Neural cell (in vitro differentiated cells): Measurements from ENCODE around the gene GPER1. TPM values are rescaled to one million over a fixed set of nuclear protein-coding genes. Genes with fewer than 3 reads are reported as not detected.

ENCODE experiments used
- H2AFZ ChIP-seq: fragments of 200-600, 300-800 bp; sonication (generic), shearing (Covaris generic); 2 replicates; pipeline ENCODE4 v1.6.0; 2014; ENCODE audit warnings: low read depth, mild to moderate bottlenecking, antibody characterized with exemption, low read length, moderate library complexity
- H3F3A ChIP-seq: fragments of 200-600 bp; shearing (Covaris generic); 2 replicates; pipeline ENCODE4 v1.6.1; 2016; ENCODE audit warnings: mild to moderate bottlenecking, moderate library complexity, mixed read lengths, antibody characterized with exemption, low read length; ENCODE audit not compliant: insufficient read depth, poor library complexity, severe bottlenecking
- H3K27ac ChIP-seq: fragments of 200-600, 300-800 bp; sonication (generic), shearing (Covaris generic); 2 replicates; pipeline ENCODE4 v1.5.1; 2014; ENCODE audit warnings: mild to moderate bottlenecking, low read length, moderate library complexity
- H3K27me3 ChIP-seq: fragments of 300-800, 200-600 bp; sonication (generic), shearing (Covaris generic); 2 replicates; pipeline ENCODE4 v1.6.0; 2014; ENCODE audit warnings: mild to moderate bottlenecking, low read depth, low read length, moderate library complexity; ENCODE audit not compliant: insufficient read depth
- H3K36me3 ChIP-seq: fragments of 300-800, 200-600 bp; sonication (generic), shearing (Covaris generic); 2 replicates; pipeline ENCODE4 v1.5.1; 2014; ENCODE audit warnings: mild to moderate bottlenecking, antibody characterized with exemption, low read length, moderate library complexity; ENCODE audit not compliant: insufficient read depth
- H3K4me2 ChIP-seq: fragments of 300-800, 200-600 bp; sonication (generic), shearing (Covaris generic); 2 replicates; pipeline ENCODE4 v1.6.0; 2014; ENCODE audit warnings: mild to moderate bottlenecking, low read length
- H3K4me3 ChIP-seq: fragments of 300-800, 200-600 bp; sonication (generic), shearing (Covaris generic); 2 replicates; pipeline ENCODE4 v1.5.1; 2014; ENCODE audit warnings: mild to moderate bottlenecking, low read length, moderate library complexity
- H3K79me2 ChIP-seq: fragments of 200-600 bp; shearing (Covaris generic); replicated peaks from 2 replicates; pipeline ENCODE4 v1.6.0; 2014; ENCODE audit warnings: mild to moderate bottlenecking, low read length, moderate library complexity; ENCODE audit not compliant: insufficient read depth
- H3K9ac ChIP-seq: fragments of 300-800, 200-600 bp; sonication (generic), shearing (Covaris generic); 2 replicates; pipeline ENCODE4 v1.6.1; 2016; ENCODE audit warnings: mild to moderate bottlenecking, low read length, mixed read lengths
- H3K9me2 ChIP-seq: fragments of 200-600 bp; shearing (Covaris generic); 2 replicates; pipeline ENCODE4 v1.6.1; 2016; ENCODE audit warnings: mild to moderate bottlenecking, low read length, mixed read lengths; ENCODE audit not compliant: insufficient read depth
- H3K9me3 ChIP-seq: fragments of 200-600, 300-800 bp; sonication (generic), shearing (Covaris generic); 2 replicates; pipeline ENCODE4 v1.6.1; 2016; ENCODE audit warnings: mild to moderate bottlenecking, mixed run types, low read length, moderate library complexity, mixed read lengths
- H4K20me1 ChIP-seq: fragments of 200-600 bp; shearing (Covaris generic); 2 replicates; pipeline ENCODE4 v1.6.1; 2016; ENCODE audit warnings: mild to moderate bottlenecking, mixed run types; ENCODE audit not compliant: insufficient read depth
- EP300 ChIP-seq: fragments of 450-650 bp; conservative IDR thresholded peaks from 2 replicates; pipeline ENCODE4 v1.6.1; 2014; ENCODE audit warnings: antibody characterized with exemption, mild to moderate bottlenecking, moderate library complexity; ENCODE audit not compliant: poor library complexity, severe bottlenecking
- EZH2 ChIP-seq: fragments of 200-600, 300-800 bp; shearing (Covaris generic), sonication (generic); IDR thresholded peaks from 2 replicates; pipeline ENCODE4 v1.6.1; 2014; ENCODE audit warnings: antibody characterized with exemption, low read length, borderline replicate concordance, mild to moderate bottlenecking; ENCODE audit not compliant: insufficient read depth, poor library complexity, severe bottlenecking
- MXI1 ChIP-seq: fragments of 450-650 bp; conservative IDR thresholded peaks from 2 replicates; pipeline ENCODE4 v1.6.1; 2014; ENCODE audit warnings: antibody characterized with exemption, mild to moderate bottlenecking; ENCODE audit not compliant: poor library complexity, severe bottlenecking
- POLR2AphosphoS5 ChIP-seq: IDR thresholded peaks from 2 replicates; pipeline ENCODE4 v1.6.1; 2012
- RAD21 ChIP-seq: fragments of 450-650 bp; conservative IDR thresholded peaks from 2 replicates; pipeline ENCODE4 v1.6.1; 2014; ENCODE audit warnings: antibody characterized with exemption, mild to moderate bottlenecking, moderate library complexity
- SMC3 ChIP-seq: fragments of 450-650 bp; conservative IDR thresholded peaks from 2 replicates; pipeline ENCODE4 v1.6.1; 2014; ENCODE audit warnings: antibody characterized with exemption, mild to moderate bottlenecking, moderate library complexity; ENCODE audit not compliant: poor library complexity
- TAF1 ChIP-seq: IDR thresholded peaks from 2 replicates; pipeline ENCODE4 v1.6.1; 2012; ENCODE audit warnings: low read depth
- polyA plus RNA-seq: library from polyadenylated mRNA; depleted of rRNA; stranded (reverse); fragments of >200 nt; gene quantifications from 2 replicates; pipeline ENCODE4 v1.2.3, GENCODE V29; 2014
- TF ChIP-seq, protein P1 (sequence below): IDR thresholded peaks from 2 replicates; pipeline ENCODE4 v1.6.1; 2012; ENCODE audit warnings: borderline replicate concordance
- TF ChIP-seq, protein P2 (sequence below): fragments of 450-650 bp; IDR thresholded peaks from 2 replicates; pipeline ENCODE4 v1.5.1; 2014; ENCODE audit warnings: antibody characterized with exemption, mild to moderate bottlenecking, moderate library complexity; ENCODE audit not compliant: poor library complexity, severe bottlenecking

Gene GPER1
- polyA plus RNA-seq, 1 donor from 2014 or later = not detected

DNA sequence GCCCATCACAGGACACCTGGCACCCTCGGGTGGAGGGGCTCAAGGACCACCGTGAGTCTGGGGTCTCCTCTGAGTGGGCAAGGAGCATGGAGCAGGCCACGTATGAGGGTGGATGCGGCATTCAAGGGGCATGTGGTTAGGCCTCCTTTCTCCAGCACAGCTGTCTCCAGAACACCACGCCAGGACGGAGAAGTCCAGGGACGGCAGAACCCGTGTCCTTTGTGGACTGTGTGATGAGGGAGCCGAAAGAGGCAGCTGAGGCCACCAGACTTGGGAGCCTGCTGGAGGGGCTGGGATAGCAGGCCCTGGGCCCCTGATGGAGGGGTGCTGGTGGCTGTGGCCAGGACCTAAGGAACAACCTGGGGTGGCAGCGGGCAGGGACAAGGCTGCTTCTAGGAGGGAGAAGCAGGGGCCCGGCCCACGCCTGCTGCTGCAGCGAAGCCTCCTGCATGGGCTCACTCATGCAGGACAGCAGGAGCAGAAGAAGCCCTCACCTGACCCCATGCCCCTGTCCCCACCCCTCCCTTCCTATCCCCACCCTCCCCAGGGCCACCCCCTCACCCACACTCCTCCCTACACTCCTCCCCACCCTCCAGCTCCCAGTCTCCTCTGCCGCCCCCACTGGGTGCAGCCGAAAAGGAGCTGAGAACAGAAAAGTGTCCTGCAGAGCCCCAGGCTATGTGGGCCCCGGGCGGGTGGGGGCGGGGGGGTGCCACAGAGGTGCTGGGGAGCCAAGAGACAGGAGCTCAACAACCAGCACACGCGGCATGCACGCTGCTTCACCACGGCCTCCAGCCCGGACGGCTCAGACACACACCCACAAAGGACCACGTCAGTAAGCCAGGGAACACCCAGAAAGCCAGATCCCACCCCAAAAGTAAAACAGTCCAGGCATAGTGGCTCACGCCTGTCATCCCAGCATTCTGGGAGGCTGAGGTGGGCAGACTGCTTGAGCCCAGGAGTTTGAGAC, 42.4 kb downstream of the GPER1 start:
- no peak overlapping the region for H2AFZ ChIP-seq

DNA sequence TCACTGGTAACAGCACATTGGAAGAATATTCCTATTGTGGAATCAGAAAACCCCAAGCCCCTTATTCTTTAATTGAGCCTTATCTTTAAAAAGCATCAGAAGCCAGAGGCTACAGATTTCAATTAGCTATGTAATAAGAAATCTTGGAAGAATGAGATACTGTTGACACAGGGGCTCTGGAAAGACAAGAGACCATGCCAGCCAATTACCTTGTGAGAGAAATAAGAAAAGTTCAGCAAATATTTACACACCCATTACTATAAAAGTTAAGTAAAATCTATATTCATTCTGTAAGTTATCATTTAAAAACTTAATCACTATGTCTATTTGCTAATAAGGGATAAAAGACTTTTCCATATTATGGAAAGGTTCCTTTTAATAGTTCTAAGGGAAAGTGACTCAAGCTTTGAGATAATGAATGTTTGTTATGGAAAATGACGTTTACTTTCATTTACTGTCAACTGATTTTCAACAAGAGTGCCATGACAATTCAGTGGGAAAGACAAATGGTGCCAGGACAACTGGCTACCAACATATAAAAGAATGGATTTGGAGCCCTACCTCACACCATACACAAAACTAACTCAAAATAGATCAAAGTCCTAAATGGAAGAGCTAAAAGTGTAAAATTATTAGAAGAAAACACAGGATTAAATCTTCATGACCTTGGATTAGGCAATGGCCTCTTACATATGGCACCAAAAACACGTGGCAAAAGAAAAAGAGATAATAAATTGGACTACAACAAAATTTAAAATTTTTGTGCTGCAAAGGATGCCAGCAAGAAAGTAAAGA, 43.8 kb downstream of the GPER1 start:
- Histone ChIP-seq H4K20me1 (no peaks in the 10 kb centered on the region), H3K27me3 (no peaks in the 10 kb centered on the region), H3K27ac (no peak overlapping the region), H3K79me2 (peaks cover 9% of the 10 kb centered on the region), H3K9me3 (no peaks in the 10 kb centered on the region), H3F3A (no peaks in the 10 kb centered on the region), H3K9ac (no peak overlapping the region), H2AFZ (no peak overlapping the region), H3K4me3 (no peak overlapping the region), H3K36me3 (no peaks in the 10 kb centered on the region), H3K4me2 (no peak overlapping the region), H3K9me2 (no peaks in the 10 kb centered on the region)
- TF ChIP-seq TAF1 (no peak), EZH2 (no peak), EP300 (no peak), RAD21 (no peak), POLR2AphosphoS5 (no peak), MXI1 (no peak), SMC3 (no peak)
- TF ChIP-seq, protein P1, sequence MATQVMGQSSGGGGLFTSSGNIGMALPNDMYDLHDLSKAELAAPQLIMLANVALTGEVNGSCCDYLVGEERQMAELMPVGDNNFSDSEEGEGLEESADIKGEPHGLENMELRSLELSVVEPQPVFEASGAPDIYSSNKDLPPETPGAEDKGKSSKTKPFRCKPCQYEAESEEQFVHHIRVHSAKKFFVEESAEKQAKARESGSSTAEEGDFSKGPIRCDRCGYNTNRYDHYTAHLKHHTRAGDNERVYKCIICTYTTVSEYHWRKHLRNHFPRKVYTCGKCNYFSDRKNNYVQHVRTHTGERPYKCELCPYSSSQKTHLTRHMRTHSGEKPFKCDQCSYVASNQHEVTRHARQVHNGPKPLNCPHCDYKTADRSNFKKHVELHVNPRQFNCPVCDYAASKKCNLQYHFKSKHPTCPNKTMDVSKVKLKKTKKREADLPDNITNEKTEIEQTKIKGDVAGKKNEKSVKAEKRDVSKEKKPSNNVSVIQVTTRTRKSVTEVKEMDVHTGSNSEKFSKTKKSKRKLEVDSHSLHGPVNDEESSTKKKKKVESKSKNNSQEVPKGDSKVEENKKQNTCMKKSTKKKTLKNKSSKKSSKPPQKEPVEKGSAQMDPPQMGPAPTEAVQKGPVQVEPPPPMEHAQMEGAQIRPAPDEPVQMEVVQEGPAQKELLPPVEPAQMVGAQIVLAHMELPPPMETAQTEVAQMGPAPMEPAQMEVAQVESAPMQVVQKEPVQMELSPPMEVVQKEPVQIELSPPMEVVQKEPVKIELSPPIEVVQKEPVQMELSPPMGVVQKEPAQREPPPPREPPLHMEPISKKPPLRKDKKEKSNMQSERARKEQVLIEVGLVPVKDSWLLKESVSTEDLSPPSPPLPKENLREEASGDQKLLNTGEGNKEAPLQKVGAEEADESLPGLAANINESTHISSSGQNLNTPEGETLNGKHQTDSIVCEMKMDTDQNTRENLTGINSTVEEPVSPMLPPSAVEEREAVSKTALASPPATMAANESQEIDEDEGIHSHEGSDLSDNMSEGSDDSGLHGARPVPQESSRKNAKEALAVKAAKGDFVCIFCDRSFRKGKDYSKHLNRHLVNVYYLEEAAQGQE = no peak
- TF ChIP-seq, protein P2, sequence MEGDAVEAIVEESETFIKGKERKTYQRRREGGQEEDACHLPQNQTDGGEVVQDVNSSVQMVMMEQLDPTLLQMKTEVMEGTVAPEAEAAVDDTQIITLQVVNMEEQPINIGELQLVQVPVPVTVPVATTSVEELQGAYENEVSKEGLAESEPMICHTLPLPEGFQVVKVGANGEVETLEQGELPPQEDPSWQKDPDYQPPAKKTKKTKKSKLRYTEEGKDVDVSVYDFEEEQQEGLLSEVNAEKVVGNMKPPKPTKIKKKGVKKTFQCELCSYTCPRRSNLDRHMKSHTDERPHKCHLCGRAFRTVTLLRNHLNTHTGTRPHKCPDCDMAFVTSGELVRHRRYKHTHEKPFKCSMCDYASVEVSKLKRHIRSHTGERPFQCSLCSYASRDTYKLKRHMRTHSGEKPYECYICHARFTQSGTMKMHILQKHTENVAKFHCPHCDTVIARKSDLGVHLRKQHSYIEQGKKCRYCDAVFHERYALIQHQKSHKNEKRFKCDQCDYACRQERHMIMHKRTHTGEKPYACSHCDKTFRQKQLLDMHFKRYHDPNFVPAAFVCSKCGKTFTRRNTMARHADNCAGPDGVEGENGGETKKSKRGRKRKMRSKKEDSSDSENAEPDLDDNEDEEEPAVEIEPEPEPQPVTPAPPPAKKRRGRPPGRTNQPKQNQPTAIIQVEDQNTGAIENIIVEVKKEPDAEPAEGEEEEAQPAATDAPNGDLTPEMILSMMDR = no peak

More for the DNA sequence above, 42.4 kb downstream of the GPER1 start:
- no peak for TF ChIP-seq TAF1
- no peak overlapping the region for H3K4me2 ChIP-seq
- peaks cover 8% of the 10 kb centered on the region for H3K79me2 ChIP-seq
- H3K27ac ChIP-seq = no peak overlapping the region
- H3K27me3 ChIP-seq = no peaks in the 10 kb centered on the region
- no peak overlapping the region for H3K9ac ChIP-seq
- H3K9me2 ChIP-seq = no peaks in the 10 kb centered on the region
- no peak overlapping the region for H3K4me3 ChIP-seq
- no peaks in the 10 kb centered on the region for H3K36me3 ChIP-seq
- no peaks in the 10 kb centered on the region for H3K9me3 ChIP-seq
- no peaks in the 10 kb centered on the region for H3F3A ChIP-seq
- H4K20me1 ChIP-seq = no peaks in the 10 kb centered on the region
